ENCODE results near the gene GKN1.

Gene GKN1

DNA sequence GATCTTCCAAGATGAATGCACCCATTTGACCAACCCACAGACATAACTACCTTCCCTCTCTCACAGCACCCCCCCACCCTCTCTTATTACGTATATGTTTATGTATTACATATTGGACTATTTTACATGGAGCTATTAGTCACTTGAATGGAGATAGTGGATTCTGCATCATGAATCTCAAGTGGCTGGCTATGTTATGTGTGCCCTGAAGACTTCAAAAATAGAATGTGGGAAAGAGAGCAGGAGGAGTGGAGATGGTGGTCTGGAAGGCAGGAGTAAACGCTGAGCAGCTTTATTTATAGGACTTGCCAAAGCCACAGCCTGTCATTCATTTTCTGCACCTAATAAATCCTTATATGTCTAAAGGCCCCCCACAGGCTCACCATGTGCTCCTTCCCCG lies 43.4 kb downstream of the GKN1 start:
- no peak for TF ChIP-seq TAF1 (IDR thresholded peaks at IDR 0.05; ENCODE audit: low read depth)
- TF ChIP-seq, protein P1, sequence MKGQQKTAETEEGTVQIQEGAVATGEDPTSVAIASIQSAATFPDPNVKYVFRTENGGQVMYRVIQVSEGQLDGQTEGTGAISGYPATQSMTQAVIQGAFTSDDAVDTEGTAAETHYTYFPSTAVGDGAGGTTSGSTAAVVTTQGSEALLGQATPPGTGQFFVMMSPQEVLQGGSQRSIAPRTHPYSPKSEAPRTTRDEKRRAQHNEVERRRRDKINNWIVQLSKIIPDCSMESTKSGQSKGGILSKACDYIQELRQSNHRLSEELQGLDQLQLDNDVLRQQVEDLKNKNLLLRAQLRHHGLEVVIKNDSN (IDR thresholded peaks at IDR 0.05): no peak
- no peak for TF ChIP-seq YY1 (IDR thresholded peaks at IDR 0.05; ENCODE audit: low read depth)
- TF ChIP-seq FOXM1 (IDR thresholded peaks at IDR 0.05; ENCODE audit: borderline replicate concordance, low read depth): no peak
- no peak for TF ChIP-seq NFIC (IDR thresholded peaks at IDR 0.05)
- TF ChIP-seq, protein P2, sequence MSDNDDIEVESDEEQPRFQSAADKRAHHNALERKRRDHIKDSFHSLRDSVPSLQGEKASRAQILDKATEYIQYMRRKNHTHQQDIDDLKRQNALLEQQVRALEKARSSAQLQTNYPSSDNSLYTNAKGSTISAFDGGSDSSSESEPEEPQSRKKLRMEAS (IDR thresholded peaks at IDR 0.05): no peak
- no peak for TF ChIP-seq ZBTB7A (IDR thresholded peaks at IDR 0.05; ENCODE audit: low read depth)
- no peak for TF ChIP-seq EP300 (IDR thresholded peaks at IDR 0.05; ENCODE audit: borderline replicate concordance)
- no peak for TF ChIP-seq CREB1 (IDR thresholded peaks at IDR 0.05; ENCODE audit: low read depth)
- TF ChIP-seq RAD21 (IDR thresholded peaks at IDR 0.05; ENCODE audit: low read depth): no peak
- TF ChIP-seq, protein P3, sequence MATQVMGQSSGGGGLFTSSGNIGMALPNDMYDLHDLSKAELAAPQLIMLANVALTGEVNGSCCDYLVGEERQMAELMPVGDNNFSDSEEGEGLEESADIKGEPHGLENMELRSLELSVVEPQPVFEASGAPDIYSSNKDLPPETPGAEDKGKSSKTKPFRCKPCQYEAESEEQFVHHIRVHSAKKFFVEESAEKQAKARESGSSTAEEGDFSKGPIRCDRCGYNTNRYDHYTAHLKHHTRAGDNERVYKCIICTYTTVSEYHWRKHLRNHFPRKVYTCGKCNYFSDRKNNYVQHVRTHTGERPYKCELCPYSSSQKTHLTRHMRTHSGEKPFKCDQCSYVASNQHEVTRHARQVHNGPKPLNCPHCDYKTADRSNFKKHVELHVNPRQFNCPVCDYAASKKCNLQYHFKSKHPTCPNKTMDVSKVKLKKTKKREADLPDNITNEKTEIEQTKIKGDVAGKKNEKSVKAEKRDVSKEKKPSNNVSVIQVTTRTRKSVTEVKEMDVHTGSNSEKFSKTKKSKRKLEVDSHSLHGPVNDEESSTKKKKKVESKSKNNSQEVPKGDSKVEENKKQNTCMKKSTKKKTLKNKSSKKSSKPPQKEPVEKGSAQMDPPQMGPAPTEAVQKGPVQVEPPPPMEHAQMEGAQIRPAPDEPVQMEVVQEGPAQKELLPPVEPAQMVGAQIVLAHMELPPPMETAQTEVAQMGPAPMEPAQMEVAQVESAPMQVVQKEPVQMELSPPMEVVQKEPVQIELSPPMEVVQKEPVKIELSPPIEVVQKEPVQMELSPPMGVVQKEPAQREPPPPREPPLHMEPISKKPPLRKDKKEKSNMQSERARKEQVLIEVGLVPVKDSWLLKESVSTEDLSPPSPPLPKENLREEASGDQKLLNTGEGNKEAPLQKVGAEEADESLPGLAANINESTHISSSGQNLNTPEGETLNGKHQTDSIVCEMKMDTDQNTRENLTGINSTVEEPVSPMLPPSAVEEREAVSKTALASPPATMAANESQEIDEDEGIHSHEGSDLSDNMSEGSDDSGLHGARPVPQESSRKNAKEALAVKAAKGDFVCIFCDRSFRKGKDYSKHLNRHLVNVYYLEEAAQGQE (IDR thresholded peaks at IDR 0.05; ENCODE audit: low read depth): no peak
- no peak for TF ChIP-seq CEBPB (IDR thresholded peaks at IDR 0.05)
- TF ChIP-seq TCF12 (IDR thresholded peaks at IDR 0.05; ENCODE audit: low read depth): no peak
- TF ChIP-seq TEAD4 (IDR thresholded peaks at IDR 0.05): no peak
- TF ChIP-seq EGR1 (IDR thresholded peaks at IDR 0.05): no peak

DNA sequence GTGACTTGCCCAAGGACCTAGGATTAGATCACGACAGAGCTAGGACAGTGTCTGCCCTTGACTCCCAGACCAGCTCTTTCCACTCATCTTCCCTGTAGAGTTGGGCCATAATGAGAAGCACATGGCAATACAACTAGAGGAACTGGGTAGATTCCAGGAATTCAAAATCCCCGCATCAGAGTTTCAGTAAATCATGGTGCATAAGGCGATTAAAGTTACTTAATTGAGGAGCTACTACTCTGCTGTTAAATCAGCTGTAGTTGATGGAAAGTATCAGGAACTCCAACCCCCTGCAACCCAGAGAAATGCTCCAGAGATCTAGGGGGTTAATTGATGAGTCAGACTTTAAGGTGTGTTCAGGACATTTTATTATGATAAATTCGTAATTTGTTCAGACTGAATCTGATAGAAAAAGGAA lies 44.3 kb downstream of the GKN1 start:
- no peak for TF ChIP-seq RAD21 (IDR thresholded peaks at IDR 0.05; ENCODE audit: low read depth)
- no peak for TF ChIP-seq EP300 (IDR thresholded peaks at IDR 0.05; ENCODE audit: borderline replicate concordance)
- TF ChIP-seq, protein P1 (IDR thresholded peaks at IDR 0.05): no peak
- TF ChIP-seq NFIC (IDR thresholded peaks at IDR 0.05): no peak
- no peak for TF ChIP-seq TAF1 (IDR thresholded peaks at IDR 0.05; ENCODE audit: low read depth)
- TF ChIP-seq CREB1 (IDR thresholded peaks at IDR 0.05; ENCODE audit: low read depth): no peak
- TF ChIP-seq TEAD4 (IDR thresholded peaks at IDR 0.05): no peak

DNA sequence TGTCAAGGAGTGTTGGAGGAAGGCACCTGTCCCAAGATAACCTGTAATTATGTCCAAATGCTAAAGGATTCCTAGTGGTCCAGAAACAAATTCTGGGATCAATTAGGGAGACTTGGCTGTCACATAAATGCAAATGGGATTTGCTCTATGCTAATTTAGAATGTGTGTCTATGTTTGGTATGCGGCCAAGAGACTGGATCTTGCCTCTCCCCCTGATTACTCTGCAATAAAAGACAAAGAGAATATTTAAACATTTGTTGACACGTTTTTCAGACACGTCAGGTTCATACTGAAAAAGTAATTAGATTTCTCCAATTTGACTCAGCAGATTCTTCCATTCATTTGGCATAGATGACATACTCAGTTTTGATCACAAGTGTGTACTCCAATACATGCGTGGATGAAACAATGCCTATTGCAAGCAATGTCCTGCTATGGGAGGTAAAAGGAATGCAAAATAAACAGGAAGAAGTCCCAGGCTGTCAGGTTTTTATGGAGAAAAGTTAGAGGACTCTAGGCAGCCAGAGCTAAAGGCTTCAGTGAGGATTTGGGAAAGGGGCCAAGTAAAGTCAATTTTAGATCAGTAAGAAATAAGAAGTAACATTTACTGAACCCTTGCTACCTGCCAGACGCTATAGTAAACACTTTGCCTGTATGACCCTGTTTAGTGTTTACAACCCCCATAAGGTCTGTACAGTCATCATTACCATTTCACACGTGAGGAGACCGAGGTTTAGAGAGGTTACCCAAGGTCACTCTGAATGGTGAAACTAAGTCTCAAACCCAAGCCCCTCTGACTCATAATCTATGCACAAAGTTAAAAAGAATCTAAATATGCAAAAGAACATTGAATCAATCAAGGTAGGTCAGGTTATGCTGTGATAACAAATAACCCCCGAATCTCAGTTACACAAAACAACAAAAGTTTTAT lies 46.3 kb downstream of the GKN1 start:
- TF ChIP-seq, protein P1 (IDR thresholded peaks at IDR 0.05): no peak
- no peak for TF ChIP-seq TEAD4 (IDR thresholded peaks at IDR 0.05)
- no peak for TF ChIP-seq RAD21 (IDR thresholded peaks at IDR 0.05; ENCODE audit: low read depth)
- TF ChIP-seq TCF12 (IDR thresholded peaks at IDR 0.05; ENCODE audit: low read depth): no peak
- no peak for TF ChIP-seq NFIC (IDR thresholded peaks at IDR 0.05)
- TF ChIP-seq ZBTB7A (IDR thresholded peaks at IDR 0.05; ENCODE audit: low read depth): no peak
- TF ChIP-seq CEBPB (IDR thresholded peaks at IDR 0.05): no peak
- TF ChIP-seq, protein P2 (IDR thresholded peaks at IDR 0.05): no peak
- TF ChIP-seq EGR1 (IDR thresholded peaks at IDR 0.05): no peak
- TF ChIP-seq FOXM1 (IDR thresholded peaks at IDR 0.05; ENCODE audit: borderline replicate concordance, low read depth): no peak

DNA sequence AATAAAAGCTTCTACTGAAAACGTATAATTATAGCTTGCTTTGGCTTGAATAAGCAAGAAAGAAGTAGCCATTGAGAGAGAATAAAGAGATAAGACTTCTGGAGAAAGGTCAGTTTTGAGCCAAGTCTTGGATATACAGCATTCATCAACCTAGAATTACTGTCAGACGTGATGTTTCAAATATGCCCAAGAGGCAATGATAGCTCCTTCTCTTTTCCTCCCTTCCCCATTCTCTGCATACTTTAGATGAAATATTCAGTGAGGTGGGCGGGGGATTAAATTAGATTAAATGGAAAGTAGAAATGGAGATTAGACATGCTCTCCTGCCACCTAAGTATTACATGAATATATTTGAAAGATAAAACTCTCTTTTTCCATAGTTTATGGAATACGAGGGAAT lies 47.3 kb downstream of the GKN1 start:
- TF ChIP-seq, protein P2 (IDR thresholded peaks at IDR 0.05): no peak
- TF ChIP-seq, protein P3 (IDR thresholded peaks at IDR 0.05; ENCODE audit: low read depth): no peak
- TF ChIP-seq TAF1 (IDR thresholded peaks at IDR 0.05; ENCODE audit: low read depth): no peak
- no peak for TF ChIP-seq FOXM1 (IDR thresholded peaks at IDR 0.05; ENCODE audit: borderline replicate concordance, low read depth)
- no peak for TF ChIP-seq YY1 (IDR thresholded peaks at IDR 0.05; ENCODE audit: low read depth)
- TF ChIP-seq ZBTB7A (IDR thresholded peaks at IDR 0.05; ENCODE audit: low read depth): no peak
- TF ChIP-seq EGR1 (IDR thresholded peaks at IDR 0.05): no peak

DNA sequence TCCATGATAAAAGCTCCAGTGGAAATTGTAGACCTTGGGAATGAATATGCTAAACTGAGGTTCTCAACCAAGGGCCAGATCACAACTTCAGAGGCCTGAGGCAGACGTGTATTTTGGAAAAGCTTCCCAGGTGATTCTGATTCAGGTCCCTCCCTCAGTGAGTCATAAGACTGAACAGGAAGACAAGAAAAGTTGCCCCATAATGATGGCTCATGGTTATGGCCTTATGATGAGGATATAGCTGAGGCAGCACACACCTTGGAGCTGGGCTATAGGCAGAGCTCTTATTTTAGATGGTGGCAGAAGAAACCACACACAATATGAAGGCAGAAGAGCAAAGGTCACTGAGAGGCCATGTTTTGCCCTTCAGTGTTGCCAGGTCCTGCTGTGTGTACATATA lies 48.1 kb downstream of the GKN1 start:
- TF ChIP-seq, protein P2 (IDR thresholded peaks at IDR 0.05): no peak
- TF ChIP-seq EP300 (IDR thresholded peaks at IDR 0.05; ENCODE audit: borderline replicate concordance) (no peak), TAF1 (IDR thresholded peaks at IDR 0.05; ENCODE audit: low read depth) (no peak), TCF12 (IDR thresholded peaks at IDR 0.05; ENCODE audit: low read depth) (no peak), NFIC (IDR thresholded peaks at IDR 0.05) (no peak), YY1 (IDR thresholded peaks at IDR 0.05; ENCODE audit: low read depth) (no peak), CREB1 (IDR thresholded peaks at IDR 0.05; ENCODE audit: low read depth) (no peak), EGR1 (IDR thresholded peaks at IDR 0.05) (no peak), TEAD4 (IDR thresholded peaks at IDR 0.05) (no peak), ZBTB7A (IDR thresholded peaks at IDR 0.05; ENCODE audit: low read depth) (no peak), CEBPB (IDR thresholded peaks at IDR 0.05) (no peak), RAD21 (IDR thresholded peaks at IDR 0.05; ENCODE audit: low read depth) (no peak), FOXM1 (IDR thresholded peaks at IDR 0.05; ENCODE audit: borderline replicate concordance, low read depth) (no peak)
- TF ChIP-seq, protein P3 (IDR thresholded peaks at IDR 0.05; ENCODE audit: low read depth): no peak
- TF ChIP-seq, protein P1 (IDR thresholded peaks at IDR 0.05): no peak

All from Ishikawa (cell line).